Middle frontal gyrus (tissue), 1 donor: ENCODE data around the gene ZNF222.
A peak's percentile ranks its signal among the peaks of the same experiment; 100 is the strongest.

Experiments used
- DNase-seq: peaks from one replicate; pipeline ENCODE4 v3.0.0-alpha.2; 2015; ENCODE audit warnings: low spot score; ENCODE audit errors: extremely low spot score

ZNF222 gene

DNA sequence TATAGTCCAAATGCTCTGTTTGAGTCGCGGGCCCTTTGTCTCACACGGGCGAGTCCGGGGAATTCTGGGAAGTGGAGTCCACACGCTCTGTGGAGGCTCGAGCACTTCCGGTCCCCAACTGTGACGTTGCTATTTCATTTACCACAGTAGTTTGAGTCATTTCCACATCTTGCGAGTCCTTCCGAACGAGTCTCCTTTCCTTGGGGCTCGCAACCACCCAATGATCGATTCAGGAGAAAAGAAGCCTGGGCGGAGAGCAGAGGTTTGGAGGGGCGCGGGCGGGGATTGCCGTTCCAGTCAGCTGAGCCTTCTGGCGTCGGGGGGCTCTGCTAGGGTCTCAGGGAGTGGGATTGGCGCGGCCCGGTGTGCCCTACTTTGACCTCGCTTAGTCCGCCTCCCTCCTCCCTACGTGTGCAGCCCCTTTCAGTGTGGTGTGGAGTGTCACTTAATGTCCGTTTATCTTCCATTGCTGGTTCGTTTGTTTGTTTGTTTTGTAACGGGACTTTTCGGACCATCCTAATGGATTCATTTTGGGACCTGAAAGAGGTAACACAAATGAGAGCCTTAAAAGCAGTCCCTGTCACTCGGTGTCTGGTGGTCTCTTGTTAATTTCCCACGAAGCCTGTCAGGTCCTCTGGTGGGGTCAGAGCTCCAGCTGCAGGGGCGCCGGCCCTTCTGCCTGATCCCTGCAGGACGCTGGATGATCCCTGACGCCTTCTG lies at the start of gene ZNF222:
TSS of gene ZNF222 (plus strand) at position 163 of the 720 bp plus-strand sequence. CDS start at position 221, 58 bp downstream.
- peak; percentile 86 for DNase-seq

DNA sequence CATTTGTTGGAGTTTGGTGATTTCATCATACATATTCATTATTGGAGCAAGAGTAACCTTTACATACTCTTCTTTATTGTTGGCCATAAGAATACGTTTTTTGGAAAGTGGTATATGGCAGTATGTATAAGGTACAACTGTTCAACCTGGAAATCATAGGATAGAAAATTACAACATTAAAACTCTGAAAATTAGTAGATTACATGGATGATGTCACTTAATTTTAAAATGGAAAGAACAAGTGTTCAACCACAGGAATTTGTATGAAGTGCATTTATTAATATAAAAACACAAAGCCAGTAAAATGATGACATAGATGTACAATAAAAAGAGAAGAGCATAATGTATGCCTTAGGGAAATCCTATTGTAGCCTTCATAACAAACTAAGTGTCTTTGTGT lies 48.4 kb upstream of the ZNF222 start:
- no peak for DNase-seq

DNA sequence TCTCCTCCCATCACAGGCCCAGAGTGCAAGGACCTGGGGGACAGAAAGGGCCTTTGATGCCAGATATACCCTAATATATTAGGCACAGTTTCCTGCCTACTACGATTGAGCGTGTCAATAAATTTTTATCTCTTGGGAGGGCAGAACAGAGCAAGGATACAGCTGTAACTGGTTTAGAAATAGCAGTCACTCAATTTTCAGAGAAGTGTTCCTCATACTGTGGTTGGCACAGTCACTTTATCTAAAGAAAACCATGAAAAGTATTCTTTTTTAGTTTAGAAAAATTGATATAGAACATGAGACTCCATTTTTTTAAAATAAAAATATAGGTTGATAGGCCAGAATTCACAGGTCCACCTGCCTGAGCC lies 41.7 kb upstream of the ZNF222 start:
- no peak for DNase-seq

DNA sequence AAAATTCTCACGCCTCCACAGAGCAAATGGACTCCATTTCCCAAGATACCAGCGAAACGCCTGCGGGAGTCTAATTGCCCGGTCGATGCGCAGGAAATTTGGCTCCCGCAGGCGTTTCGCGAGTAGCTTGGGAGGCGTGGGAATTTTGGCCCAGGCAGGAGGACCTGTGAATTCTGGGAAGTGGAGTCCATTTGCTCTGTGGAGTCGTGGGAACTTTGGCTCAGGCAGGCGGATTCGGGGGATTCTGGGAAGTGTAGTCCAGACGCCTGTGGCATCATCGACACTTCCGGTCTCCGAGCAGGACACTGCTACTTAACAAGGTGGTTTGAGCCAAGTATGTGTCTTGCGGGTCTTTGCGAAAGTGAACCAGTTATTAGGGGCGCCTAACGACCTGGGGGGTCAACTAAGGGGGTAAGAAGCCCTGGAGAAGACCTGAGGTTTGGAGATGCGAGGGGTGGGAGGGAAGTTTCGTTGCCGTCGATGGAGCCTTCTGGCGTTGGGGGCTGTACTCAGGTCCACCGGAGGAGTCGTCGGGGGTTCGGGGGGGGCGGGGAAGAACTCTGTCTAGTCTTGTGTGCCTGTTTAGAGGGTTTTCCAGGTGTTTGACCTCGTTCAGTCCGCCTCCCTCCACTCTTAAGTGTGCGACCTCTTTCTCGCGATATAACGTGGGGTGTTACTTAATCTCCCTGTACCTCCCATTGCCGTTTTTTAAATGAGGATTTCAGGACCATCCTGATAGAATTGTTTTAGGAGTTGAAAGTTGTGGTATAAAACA lies 41.1 kb upstream of the ZNF222 start, which contains the start of gene ZNF155:
TSS of gene ZNF155 (plus strand) at position 277 of the 775 bp plus-strand sequence. CDS start 4,356 bp downstream, outside the sequence.
- DNase-seq = peak; percentile 93

DNA sequence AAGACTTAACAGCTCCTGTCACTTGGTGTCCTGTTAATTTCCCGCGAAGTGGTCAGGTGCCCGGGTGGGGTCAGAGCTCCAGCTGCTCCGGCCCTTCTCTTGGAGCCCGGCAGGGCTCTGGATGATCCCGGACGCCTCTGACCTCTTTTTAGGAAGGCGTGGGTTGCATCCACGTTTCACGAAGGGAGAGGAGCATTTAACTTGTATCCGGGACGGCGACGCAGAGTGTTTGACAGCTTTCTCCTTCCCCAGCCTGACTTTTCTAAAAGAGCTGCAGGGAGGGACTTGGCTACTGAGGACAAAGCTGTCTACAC lies 40.5 kb upstream of the ZNF222 start:
- no peak for DNase-seq

DNA sequence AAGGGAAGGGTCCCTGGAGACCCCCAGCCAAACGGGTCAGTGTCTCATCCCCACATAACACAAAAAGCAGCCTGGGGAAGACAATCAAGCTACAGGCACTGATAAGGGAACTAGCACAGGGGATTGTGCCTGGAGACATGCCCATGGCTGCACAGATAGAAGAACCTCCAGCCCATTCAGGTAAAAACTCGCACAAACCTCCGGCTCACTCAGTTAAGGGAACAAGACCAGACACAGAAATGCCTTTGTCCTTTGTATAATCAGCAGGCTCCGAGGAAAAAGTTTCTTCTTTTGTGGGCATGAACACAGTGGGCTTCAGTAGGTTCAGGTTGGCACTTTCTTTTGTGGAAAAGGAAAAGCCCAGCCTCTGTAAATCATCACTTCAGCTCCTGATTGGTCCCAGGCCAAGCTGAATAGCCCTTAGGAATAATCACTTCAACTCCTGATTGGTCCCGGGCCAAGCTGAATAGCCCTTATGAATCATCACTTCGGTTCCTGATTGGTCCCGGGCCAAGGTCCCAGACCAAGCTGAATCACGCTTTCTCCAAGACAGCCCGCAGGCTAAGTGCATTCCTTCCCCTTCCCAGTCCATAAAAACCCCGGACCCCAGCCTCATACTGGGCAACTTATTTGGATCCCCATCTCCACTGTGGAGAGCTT lies 27.4 kb upstream of the ZNF222 start:
- no peak for DNase-seq

DNA sequence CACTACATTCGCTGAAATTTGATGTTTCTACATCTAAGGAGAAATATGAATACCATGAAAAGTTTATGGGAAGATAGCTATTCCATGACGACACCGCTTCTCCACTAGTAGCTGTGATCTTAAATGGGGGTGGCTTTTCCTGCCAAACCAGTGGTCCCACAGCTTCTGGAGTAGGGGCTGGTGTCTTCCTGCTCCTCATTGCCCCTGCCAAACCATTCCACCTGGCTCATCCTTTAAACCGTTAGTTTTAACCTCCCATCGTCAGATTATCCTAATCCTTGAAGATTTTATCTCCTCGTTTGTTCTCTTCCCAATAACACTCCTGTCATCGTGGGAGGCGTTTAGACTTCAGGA lies 23.0 kb upstream of the ZNF222 start:
- DNase-seq = no peak

DNA sequence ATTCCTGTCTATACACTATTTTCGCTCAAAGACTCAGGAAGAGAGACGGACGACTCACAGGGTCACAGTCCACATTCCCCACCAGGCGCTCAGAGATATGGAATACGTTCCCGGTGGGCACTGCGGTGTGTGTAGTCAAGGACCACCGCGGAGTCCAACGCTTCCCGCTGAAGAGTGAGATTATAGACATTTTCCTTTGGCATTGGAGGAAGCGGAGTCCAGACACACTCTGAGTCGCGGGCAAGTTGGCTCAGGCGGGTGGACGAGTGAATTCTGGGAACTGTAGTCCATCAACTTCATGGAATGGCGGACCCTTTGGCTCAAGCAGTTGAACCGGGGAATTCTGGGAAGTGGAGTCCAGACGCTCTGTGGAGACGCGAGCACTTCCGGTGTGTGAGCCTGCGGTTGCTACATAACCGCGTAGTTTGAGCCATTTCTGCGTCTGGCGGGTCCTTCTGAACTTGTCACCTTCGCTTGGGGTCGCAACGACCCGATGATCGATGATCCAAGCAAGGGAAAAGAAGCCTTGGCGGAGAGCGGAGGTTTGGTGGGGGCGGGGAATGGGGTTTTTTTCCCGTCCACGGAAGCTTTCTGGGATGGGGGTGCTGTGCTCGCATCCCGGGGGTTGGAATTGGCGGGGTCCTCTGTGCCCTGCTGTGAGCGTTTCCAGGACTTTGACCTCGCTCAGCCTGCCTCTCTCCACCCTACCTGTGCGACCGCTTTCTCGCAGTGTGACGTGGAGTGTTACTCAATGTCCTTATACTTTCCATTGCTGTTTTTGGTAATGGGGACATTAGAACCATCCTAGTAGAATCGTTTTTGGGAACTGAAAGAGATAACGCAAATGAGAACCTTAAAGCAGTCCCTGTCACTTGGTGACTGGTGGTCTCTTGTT lies 22.4 kb upstream of the ZNF222 start, which contains the start of gene ZNF230:
TSS of gene ZNF230 (plus strand) at position 392 of the 895 bp plus-strand sequence. CDS start 4,122 bp downstream, outside the sequence.
- peak; percentile 97 for DNase-seq

DNA sequence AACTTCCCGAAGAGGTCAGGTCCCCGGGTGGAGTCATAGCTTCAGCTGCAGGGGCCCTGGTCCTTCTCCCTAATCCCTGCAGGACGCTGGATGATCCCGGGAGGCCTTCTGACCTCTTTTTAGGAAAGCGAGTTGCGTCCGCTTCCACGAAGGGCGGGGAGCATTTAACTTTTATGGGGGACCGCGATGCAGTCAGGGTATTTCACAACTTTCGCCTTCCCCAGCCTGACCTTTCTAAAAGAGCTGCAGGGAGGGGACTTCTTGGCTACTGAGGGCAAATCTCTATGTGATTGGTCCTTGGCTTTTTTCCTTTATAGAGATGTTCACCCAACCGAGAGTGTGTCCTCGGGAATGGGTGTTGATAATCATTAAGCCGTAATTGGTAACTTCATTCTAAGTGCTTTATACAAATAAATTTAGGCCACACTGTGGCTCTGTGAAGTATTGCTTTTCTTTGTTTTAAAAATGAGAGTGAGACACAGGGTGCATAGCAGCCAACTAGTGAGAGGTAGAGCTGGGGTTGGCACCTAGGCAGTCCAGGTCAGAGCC lies 21.6 kb upstream of the ZNF222 start:
- DNase-seq = no peak

DNA sequence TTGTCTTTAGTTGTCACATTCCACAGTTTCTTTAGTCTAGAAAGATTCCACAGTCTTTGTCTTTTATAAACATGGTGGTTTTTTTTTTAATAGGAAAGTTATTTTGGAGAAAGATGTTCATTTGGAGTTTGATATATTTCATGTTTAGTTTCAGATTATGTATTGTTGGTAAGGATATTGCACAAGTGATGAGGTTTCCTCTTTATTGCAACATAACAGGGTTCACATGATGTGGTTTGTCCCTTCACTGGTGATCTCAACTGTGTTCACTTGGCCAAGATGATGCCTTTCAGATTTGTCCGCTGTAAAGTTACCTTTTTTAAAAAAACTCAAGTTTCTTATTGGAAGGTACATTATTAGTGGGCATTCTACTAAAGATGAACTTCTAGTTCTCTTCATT lies 19.2 kb upstream of the ZNF222 start:
- no peak for DNase-seq

DNA sequence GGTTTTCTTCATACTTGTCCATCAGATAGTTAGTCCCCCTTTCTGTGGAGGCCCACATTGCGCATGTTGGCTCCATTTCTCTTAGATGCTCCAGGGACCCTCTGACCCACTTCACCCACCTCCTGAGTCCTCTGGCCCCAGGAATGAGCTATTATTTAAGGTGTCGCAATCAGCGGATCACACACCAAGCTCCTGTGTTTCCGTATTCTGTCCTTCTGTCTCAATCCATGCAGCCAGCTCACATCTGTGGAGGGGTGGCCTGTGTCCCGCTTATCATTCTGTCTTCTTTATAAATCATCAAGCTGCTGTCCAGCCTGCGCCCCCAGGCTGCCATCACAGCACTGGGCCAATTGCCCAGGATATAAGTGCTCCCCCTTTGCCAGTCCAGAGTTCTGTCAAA lies 17.7 kb upstream of the ZNF222 start:
- DNase-seq = no peak

DNA sequence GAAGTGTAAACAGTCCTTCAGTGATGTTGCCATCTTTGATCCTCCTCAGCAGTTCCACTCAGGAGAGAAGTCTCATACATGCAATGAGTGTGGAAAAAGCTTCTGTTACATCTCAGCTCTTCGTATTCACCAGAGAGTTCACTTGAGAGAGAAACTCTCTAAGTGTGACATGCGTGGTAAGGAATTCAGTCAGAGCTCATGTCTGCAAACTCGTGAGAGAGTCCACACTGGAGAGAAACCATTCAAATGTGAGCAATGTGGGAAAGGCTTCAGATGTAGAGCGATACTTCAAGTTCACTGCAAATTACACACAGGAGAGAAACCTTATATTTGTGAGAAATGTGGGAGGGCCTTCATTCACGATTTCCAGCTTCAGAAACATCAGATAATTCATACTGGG lies 14.7 kb upstream of the ZNF222 start:
- no peak for DNase-seq

DNA sequence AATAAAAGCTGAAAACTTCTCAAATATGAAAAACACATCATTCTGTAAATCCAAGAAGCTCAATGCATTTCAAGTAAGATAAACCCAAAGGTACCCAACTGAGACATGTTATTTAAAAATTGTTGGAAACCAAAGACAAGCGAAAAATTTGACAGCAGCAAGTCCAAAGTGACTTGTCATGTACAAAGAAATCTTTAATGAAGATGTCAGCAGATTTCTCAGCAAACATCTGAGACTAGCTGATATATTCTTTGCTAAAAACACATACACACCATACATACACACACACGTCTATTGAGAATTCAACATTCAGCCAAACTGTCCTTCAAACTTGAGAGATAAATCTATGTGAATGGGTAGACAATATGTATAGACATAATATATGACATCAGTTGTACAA lies 5.7 kb upstream of the ZNF222 start:
- DNase-seq = no peak

DNA sequence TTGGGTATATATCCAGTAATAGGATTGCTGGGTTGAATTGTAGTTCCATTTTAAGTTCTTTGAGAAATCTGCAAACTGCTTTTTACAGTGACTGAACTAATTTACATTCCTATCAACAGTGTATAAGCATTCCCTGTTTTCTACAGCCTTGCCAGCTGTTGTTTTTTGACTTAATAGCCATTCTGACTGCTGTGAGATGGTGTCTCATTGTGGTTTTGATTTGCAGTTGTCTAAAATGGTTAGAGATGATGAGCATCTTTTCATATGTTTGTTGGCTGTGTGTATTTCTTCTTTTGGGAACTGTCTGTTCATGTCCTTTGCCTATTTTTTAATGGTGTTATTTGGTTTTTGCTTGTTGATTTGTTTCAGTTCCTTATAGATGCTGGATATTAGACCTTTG lies 4.0 kb upstream of the ZNF222 start:
- no peak for DNase-seq

DNA sequence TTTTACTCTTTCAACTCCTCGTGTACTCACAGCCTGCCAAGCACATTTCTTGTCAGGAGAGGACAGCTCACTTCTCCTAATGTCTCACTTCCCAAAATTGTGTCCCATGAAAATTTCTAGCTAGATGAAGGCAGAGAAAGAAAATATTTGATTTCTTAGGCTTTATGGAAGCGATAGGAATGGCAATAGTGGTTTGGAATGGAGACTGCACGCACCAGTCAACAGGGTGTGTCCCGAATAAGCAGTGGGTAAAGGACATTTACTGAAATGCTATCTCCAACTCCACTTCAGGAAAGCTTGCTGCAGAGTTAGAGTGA lies 321 bp upstream of the ZNF222 start:
- DNase-seq = no peak

DNA sequence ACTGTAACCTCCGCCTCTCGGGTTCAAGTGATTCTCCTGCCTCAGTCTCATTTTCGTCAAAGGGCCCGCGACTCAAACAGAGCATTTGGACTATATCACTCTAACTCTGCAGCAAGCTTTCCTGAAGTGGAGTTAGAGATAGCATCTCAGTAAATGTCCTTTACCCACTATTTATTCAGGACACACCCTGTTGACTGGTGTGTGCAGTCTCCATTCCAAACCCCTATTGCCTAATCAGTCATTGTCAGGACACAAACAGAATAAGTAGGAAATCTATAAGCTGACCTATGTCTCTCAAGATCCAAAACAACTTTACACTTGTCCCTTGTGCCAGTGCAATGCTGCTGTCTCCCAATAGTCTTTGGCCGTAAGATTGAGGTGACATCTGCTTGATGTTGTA lies 1.4 kb downstream of the ZNF222 start:
- no peak for DNase-seq

DNA sequence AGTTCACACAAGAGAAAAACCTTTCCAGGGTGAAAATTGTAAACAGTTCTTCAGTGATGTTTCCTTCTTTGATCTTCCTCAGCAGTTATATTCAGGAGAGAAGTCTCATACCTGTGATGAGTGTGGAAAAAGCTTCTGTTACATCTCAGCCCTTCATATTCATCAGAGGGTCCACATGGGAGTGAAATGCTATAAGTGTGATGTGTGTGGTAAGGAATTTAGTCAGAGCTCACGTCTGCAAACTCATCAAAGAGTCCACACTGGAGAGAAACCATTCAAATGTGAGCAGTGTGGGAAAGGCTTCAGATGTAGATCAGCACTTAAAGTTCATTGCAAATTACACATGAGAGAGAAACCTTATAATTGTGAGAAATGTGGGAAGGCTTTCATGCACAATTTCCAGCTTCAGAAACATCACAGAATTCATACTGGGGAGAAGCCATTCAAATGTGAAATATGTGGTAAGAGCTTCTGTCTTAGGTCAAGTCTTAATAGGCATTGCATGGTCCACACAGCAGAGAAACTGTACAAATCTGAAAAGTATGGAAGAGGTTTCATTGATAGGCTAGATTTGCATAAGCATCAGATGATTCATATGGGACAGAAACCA lies 6.9 kb downstream of the ZNF222 start:
- no peak for DNase-seq

DNA sequence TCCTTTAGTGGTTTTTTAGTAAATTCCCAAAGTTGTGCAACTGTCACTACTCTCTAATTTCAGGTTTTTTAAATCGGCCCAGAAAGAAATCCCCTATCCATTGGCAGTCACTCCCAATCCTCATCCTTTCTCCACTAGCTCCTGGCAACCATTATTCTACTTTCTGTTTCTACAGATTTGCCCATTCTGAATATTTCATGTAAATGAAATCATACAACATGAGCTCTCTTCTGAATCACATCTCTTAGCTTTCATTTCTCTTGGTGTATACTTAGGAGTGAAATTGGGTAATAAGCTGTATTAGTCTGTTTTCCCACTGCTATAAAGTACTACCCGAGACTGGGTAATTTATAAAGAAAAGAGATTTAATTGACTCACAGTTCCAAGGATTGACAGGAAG lies 17.0 kb downstream of the ZNF222 start:
- no peak for DNase-seq

DNA sequence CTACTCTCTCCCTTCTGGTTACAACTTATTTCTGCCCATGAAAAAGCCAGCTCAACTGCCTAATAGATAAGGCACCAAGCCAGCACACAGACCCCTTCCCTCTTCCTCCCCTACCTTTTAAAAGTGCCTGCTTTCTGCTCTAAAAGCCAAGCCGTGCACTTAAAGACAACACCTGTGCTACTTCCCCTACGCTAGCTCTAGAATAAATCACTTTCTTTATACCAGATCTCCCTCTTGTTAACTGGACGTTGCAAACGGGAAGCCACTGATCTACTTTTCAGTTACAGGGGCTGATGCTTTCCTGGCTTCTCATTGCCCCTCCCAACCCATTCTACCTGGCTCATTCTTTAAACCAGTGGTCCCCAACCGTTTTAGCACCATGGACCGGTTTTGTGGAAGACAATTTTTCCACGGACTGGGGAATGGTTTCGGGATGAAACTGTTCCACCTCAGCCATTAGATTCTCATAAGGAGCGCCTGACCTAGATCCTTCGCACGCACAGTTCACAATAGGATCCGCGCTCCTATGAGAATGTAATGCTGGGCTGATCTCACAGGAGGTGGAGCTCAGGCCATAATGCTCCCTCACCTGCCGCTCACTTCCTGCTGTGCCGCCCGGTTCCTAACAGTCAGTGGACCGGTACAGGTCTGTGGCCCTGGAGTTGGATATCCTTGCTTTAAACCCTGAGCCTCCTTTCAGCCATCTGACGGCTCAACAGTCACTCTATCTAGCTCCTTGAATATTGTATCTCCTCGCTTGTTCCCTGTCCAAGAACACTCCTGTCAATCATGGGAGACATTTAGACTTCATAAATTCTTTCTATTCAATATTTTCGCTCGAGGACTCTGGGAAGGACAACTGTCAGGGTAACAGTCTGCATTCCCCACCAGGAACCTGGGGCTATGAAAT lies 25.8 kb downstream of the ZNF222 start:
- DNase-seq = peak; percentile 4
